Omental fat pad (tissue), 4 donors: ENCODE results near the gene SHC3. TPM values are rescaled to one million over a fixed set of nuclear protein-coding genes. Genes with fewer than 3 reads are reported as not detected.

Experiments used
- ATAC-seq: fragments of 150-250 bp; one replicate; pipeline ENCODE4 v1.9.1; 2016; ENCODE audit warnings: mild to moderate bottlenecking, moderate library complexity; ENCODE audit not compliant: low FRiP score
- DNase-seq: peaks from one replicate; pipeline ENCODE4 v3.0.0-alpha.2; 2019; ENCODE audit warnings: low spot score
- CTCF ChIP-seq, 3 donors: fragments of 450-650 bp; IDR thresholded peaks; one replicate each; pipeline ENCODE4 v1.5.1; 2016 to 2017; ENCODE audit warnings: antibody characterized with exemption in 3 of 3, mild to moderate bottlenecking in 3 of 3, moderate library complexity in 2 of 3
- total RNA-seq, 4 donors: library from RNA; depleted of rRNA; stranded (reverse); fragments of >200 nt; gene quantifications; one replicate each; pipeline ENCODE4 v1.1.0, GENCODE V29; 2016

SHC3 gene
- 1 to 10 TPM; 1.1 to 7.4 (median 3.1) TPM for total RNA-seq

GRCh38 chr9:89177944-89178829 lies at the start of gene SHC3:
SHC3 (minus strand) TSS chr9:89178818; CDS start chr9:89178460, 358 bp downstream.
- no peak for DNase-seq
- ATAC-seq: peak; percentile 13
- TF ChIP-seq CTCF (IDR thresholded peaks at IDR 0.05): no peak

GRCh38 chr9:89225991-89226471 lies 47.4 kb upstream of the SHC3 start:
- DNase-seq: no peak
- ATAC-seq: peak; percentile 89
- TF ChIP-seq CTCF (IDR thresholded peaks at IDR 0.05): no peak

- ATAC-seq (peak; percentile 77), DNase-seq (no peak)
- TF ChIP-seq CTCF (IDR thresholded peaks at IDR 0.05): no peak
Observed at GRCh38 chr9:89225587-89225986, 47.0 kb upstream of the SHC3 start.

- TF ChIP-seq CTCF (IDR thresholded peaks at IDR 0.05): no peak
- no peak for ATAC-seq
Observed at GRCh38 chr9:89225036-89225435, 46.4 kb upstream of the SHC3 start.

GRCh38 chr9:89224633-89225032 lies 46.0 kb upstream of the SHC3 start:
- DNase-seq (no peak), ATAC-seq (no peak)
- no peak for TF ChIP-seq CTCF (IDR thresholded peaks at IDR 0.05)

More at GRCh38 chr9:89225036-89225435, 46.4 kb upstream of the SHC3 start:
- no peak for DNase-seq

GRCh38 chr9:89223396-89223977 lies 44.9 kb upstream of the SHC3 start:
- no peak for DNase-seq
- ATAC-seq: no peak
- TF ChIP-seq CTCF (IDR thresholded peaks at IDR 0.05): no peak
